ENCODE results near the gene ILK. TPM values are rescaled to one million over a fixed set of nuclear protein-coding genes. Genes with fewer than 3 reads are reported as not detected.

ILK gene
- total and polyA plus RNA-seq, 10 of the 15 experiments (the other 5 are each of a cell fraction or from before 2014, with no cell fraction given): 51.8 to 163 (median 92.0) TPM

DNA sequence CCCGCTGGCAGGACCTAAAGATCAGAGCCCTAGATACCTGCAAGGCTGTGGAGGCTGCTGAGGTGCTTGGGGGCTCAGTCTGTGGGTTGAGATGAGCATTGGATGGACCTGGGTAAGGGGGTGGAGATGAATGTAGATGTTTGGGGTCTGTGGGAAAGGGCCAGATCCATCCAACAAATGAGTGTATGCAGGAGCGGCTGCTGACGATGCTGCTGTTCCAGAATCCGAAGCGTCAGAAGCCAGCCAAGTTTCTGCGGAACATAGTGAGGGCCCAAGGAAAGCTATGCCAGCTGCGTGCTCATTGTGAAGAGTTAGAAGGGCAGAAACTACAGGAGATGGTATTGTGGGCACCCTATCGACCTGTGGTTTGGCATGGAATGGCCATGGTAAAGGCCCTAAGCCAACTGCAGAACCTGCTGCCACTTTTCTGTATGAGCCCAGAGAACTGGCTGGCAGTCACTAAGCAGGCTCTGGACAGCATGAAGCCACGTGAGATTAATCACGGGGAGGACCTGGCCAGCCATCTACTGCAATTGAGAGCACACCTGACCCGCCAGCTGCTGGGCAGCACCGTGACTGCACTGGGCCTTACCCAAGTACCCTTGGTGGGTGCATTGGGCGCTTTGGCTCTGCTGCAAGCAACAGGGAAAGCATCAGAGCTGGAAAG, 36.7 kb upstream of the ILK start:
- BruUV-seq (replicated peaks): TSS peak; percentile 41
- H4K20me1 ChIP-seq (ENCODE audit: control insufficient read depth, insufficient read depth): no peaks in the 10 kb centered on the region
- ATAC-seq: no peak
- H3K9me3 ChIP-seq (replicated peaks; ENCODE audit: control insufficient read depth, insufficient read depth, low read length): no peaks in the 10 kb centered on the region
- H3K4me1 ChIP-seq (ENCODE audit: control insufficient read depth, insufficient read depth, low read length): no peaks in the 10 kb centered on the region
- DNase-seq (ENCODE audit: low read depth, low spot score): no peak
- ChIA-PET SMC1A (ENCODE audit: uncharacterized antibody, unreplicated experiment) (no interaction called here), CTCF (no interaction called here), RAD21 (ENCODE audit: unreplicated experiment) (no interaction called here), POLR2A (no interaction called here)
- FAIRE-seq: no peak
- peaks cover 0 to 1% of the 10 kb centered on the region in 2 experiments; a peak in 1 of 4 replicates for H3K36me3 ChIP-seq (ENCODE audit: control insufficient read depth in 2 of 2, insufficient read depth in 2 of 2, low read length in 1 of 2)
- 90% methylated on average over 13 of the region's 13 CpGs for WGBS (ENCODE audit: insufficient coverage, insufficient replicate concordance, low lambda C conversion rate, missing lambda C conversion rate)
- H3K79me2 ChIP-seq (ENCODE audit: control insufficient read depth, insufficient read depth, low read length): no peaks in the 10 kb centered on the region
- intact Hi-C loops (cut with micrococcal nuclease; ENCODE audit: unreplicated experiment) (no loop called here), in situ Hi-C loops (cut with MboI) (no loop called here)
- H3K27ac ChIP-seq (ENCODE audit: control insufficient read depth, insufficient read depth): no peak overlapping the region
- H3K4me2 ChIP-seq (ENCODE audit: control insufficient read depth, insufficient read depth): no peak overlapping the region
- H3K4me3 ChIP-seq: no peak overlapping the region
- no peak overlapping the region for H3K9ac ChIP-seq (ENCODE audit: control insufficient read depth, insufficient read depth, low read length)
- no peak overlapping the region for H2AFZ ChIP-seq (ENCODE audit: control insufficient read depth, low read depth, low read length)
- no peaks in the 10 kb centered on the region for H3K27me3 ChIP-seq (replicated peaks in 1 of 2; ENCODE audit: control insufficient read depth in 2 of 2, insufficient read depth in 2 of 2, low read length in 1 of 2)
- TF ChIP-seq CUX1 (IDR thresholded peaks at IDR 0.05; ENCODE audit: insufficient replicate concordance, low read depth, low read length) (no peak), ZNF207 (IDR thresholded peaks at IDR 0.05; ENCODE audit: borderline replicate concordance) (no peak), HDAC6 (IDR thresholded peaks at IDR 0.05; ENCODE audit: unreplicated experiment) (no peak), ZBTB33 (IDR thresholded peaks at IDR 0.05) (no peak), ZNF274 (IDR thresholded peaks at IDR 0.05; ENCODE audit: insufficient read depth, insufficient read length) (no peak), BACH1 (IDR thresholded peaks at IDR 0.05; ENCODE audit: borderline replicate concordance) (no peak), MAX (IDR thresholded peaks at IDR 0.05; ENCODE audit: low read depth, low read length) (no peak), GABPA (IDR thresholded peaks at IDR 0.05; ENCODE audit: low read depth) (no peak), CHD4 (IDR thresholded peaks at IDR 0.05) (no peak), ZSCAN29 (IDR thresholded peaks at IDR 0.05) (no peak), BCL11A (IDR thresholded peaks at IDR 0.05; ENCODE audit: low read depth, low read length) (no peak)
- TF ChIP-seq, protein P1, sequence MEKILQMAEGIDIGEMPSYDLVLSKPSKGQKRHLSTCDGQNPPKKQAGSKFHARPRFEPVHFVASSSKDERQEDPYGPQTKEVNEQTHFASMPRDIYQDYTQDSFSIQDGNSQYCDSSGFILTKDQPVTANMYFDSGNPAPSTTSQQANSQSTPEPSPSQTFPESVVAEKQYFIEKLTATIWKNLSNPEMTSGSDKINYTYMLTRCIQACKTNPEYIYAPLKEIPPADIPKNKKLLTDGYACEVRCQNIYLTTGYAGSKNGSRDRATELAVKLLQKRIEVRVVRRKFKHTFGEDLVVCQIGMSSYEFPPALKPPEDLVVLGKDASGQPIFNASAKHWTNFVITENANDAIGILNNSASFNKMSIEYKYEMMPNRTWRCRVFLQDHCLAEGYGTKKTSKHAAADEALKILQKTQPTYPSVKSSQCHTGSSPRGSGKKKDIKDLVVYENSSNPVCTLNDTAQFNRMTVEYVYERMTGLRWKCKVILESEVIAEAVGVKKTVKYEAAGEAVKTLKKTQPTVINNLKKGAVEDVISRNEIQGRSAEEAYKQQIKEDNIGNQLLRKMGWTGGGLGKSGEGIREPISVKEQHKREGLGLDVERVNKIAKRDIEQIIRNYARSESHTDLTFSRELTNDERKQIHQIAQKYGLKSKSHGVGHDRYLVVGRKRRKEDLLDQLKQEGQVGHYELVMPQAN (conservative IDR thresholded peaks at IDR 0.05): no peak

Data from GM12878 (cell line).